Psoas muscle (tissue), 8 donors: ENCODE measurements around the gene CD34. TPM values are rescaled to one million over a fixed set of nuclear protein-coding genes. Genes with fewer than 3 reads are reported as not detected.

Source experiments
- ATAC-seq, 4 donors: fragments of 200-7000 bp; cut with Tn5 transposase; one replicate each; pipeline ENCODE4 v1.9.1; 2020; ENCODE audit warnings: moderate library complexity in 3 of 4, mild to moderate bottlenecking in 2 of 4
- DNase-seq, 2 donors: peaks; one replicate each; pipeline ENCODE4 v3.0.0-alpha.2; 2020
- H3K27ac ChIP-seq: fragments of 200-600 bp; one replicate; pipeline ENCODE4 v1.8.0; 2022
- H3K27me3 ChIP-seq, 3 donors: fragments of 200-600 bp in 1 of 3; one replicate each; pipeline versions ENCODE4 v1.6.1 to v1.8.0; 2013 to 2022; ENCODE audit warnings: low read length in 2 of 3, mild to moderate bottlenecking in 2 of 3, moderate library complexity in 1 of 3; ENCODE audit not compliant: insufficient read depth in 3 of 3
- H3K36me3 ChIP-seq, 2 donors: fragments of 200-600 bp in 1 of 2; one replicate each; pipeline versions ENCODE4 v1.6.1 to v1.8.0; 2013 to 2022; ENCODE audit warnings: low read depth in 1 of 2, mild to moderate bottlenecking in 1 of 2, moderate library complexity in 1 of 2; ENCODE audit not compliant: insufficient read depth in 1 of 2
- H3K4me1 ChIP-seq: fragments of 200-600 bp; one replicate; pipeline ENCODE4 v1.8.0; 2022
- H3K4me3 ChIP-seq: fragments of 200-600 bp; one replicate; pipeline ENCODE4 v1.8.0; 2022; ENCODE audit warnings: mild to moderate bottlenecking
- H3K9me3 ChIP-seq: fragments of 200-600 bp; one replicate; pipeline ENCODE4 v1.8.0; 2022
- WGBS, 3 donors: extraction: QIAGEN DNeasy Blood & Tissue Kit; methylation state at CpG; one replicate each; pipeline versions ENCODE4 v1.1.6 to v1.1.7; 2013; 5-methylcytosine and 5-hydroxymethylcytosine counted together
- intact Hi-C, 2 donors: fragments of 100-400 bp; cut with DNase I; formaldehyde crosslinking; loops; one replicate each; pipeline versions ENCODE4 v1.11.0 to v1.14.2; 2022
- polyA plus RNA-seq, 3 donors: library from polyadenylated mRNA; stranded (reverse); fragments of 200-250 nt; gene quantifications; one replicate each; pipeline ENCODE4 v1.2.3, GENCODE V29; 2013
- total RNA-seq, 4 donors: library from RNA; stranded (reverse); fragmentation: NEBNext Ultra II Directional in 2 of 4; extraction: Animal tissue kit (Norgen Biotek cat#: 25700) in 2 of 4; gene quantifications; one replicate each; pipeline versions ENCODE4 v1.2.1 to v1.2.4, GENCODE V29; 2021 to 2023
- TF ChIP-seq, protein P1 (sequence below): fragments of 200-600 bp; IDR thresholded peaks from one replicate; pipeline ENCODE4 v1.8.0; 2022; ENCODE audit warnings: antibody characterized with exemption
- donor health status: healthy with polysubstance abuse.
- donor health status: DM: no; HTN: no; CAD: no; lungs with moderate emphysema.
- donor health status: Bipolar disorder and iron deficiency.
- donor health status: healthy.
- donor health status: DM: yes; HTN: yes; CAD: no.
- donor health status: DM: no; HTN: no; CAD: no.
- donor health status: DM: no; HTN: no; CAD: no.
- donor health status: DM: yes; HTN: yes; CAD: no.

CD34 gene
- total and polyA plus RNA-seq, 7 donors = 14.4 to 61.1 (median 21.1) TPM

DNA sequence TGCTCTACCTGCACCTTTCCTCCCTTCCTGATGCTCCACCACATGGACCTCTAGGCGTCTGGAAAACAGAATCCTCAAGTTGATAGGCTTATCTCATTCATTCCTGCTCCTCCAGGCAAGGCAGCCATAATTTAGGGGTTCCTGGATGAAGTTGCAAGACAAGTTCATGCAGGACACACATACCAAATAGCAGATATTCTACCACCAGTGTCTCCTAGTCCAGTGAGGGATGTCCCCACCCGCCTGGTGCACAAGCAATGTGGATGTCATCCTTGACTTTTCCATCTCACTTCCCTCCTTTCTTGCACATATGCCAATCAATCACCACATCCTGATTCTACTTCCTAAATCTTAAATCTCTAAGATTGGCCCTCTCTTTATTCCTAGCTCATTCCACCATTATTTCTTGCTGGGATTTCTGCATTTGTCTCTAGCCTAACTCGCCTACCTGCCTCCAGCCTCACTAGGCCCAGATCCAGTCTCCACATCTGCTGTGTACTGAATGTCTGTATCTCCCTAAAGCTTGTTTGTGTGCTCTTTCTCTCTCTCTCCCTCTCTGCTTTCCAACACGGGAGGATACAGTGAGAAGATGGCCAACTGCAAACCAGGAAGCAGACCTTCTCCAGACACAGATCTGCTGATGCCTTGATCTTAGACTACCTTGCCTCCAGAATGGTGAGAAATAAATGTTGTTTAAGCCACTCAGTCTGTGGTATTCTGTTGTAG lies 40.5 kb downstream of the CD34 start:
- ATAC-seq (no peak), DNase-seq (no peak)
- no peaks in the 10 kb centered on the region for H3K9me3 ChIP-seq
- H3K27me3 ChIP-seq = no peaks in the 10 kb centered on the region
- H3K4me1 ChIP-seq = peaks cover 32% of the 10 kb centered on the region
- H3K27ac ChIP-seq = peak overlapping the region; percentile 84
- WGBS, 3 donors = 79 to 88% (median 81%) methylated on average over 4 of the region's 4 CpGs
- intact Hi-C loops = no loop called here
- H3K36me3 ChIP-seq = peaks cover 0 to 3% of the 10 kb centered on the region in 2 donors
- TF ChIP-seq, protein P1, sequence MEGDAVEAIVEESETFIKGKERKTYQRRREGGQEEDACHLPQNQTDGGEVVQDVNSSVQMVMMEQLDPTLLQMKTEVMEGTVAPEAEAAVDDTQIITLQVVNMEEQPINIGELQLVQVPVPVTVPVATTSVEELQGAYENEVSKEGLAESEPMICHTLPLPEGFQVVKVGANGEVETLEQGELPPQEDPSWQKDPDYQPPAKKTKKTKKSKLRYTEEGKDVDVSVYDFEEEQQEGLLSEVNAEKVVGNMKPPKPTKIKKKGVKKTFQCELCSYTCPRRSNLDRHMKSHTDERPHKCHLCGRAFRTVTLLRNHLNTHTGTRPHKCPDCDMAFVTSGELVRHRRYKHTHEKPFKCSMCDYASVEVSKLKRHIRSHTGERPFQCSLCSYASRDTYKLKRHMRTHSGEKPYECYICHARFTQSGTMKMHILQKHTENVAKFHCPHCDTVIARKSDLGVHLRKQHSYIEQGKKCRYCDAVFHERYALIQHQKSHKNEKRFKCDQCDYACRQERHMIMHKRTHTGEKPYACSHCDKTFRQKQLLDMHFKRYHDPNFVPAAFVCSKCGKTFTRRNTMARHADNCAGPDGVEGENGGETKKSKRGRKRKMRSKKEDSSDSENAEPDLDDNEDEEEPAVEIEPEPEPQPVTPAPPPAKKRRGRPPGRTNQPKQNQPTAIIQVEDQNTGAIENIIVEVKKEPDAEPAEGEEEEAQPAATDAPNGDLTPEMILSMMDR = no peak
- no peak overlapping the region for H3K4me3 ChIP-seq

- Histone ChIP-seq H3K27ac (peak overlapping the region; percentile 84), H3K9me3 (no peaks in the 10 kb centered on the region), H3K4me1 (peaks cover 35% of the 10 kb centered on the region), H3K4me3 (no peak overlapping the region), H3K27me3 (no peaks in the 10 kb centered on the region), H3K36me3 (peaks cover 0 to 3% of the 10 kb centered on the region in 2 donors)
- TF ChIP-seq, protein P1 = no peak
- WGBS, 3 donors = 93 to 97% (median 95%) methylated on average over 6 of the region's 6 CpGs
- ATAC-seq (no peak), DNase-seq (no peak)
- intact Hi-C loops = loop anchor here (1.0 to 2.0 kb wide), 2 partner anchors 39 to 42 kb away; no protein-coding TSS in a partner anchor
Observed at GRCh38 chr1:207869859-207870258, 41.1 kb downstream of the CD34 start.

GRCh38 chr1:207868774-207869721 lies 41.9 kb downstream of the CD34 start:
- Histone ChIP-seq H3K36me3 (peaks cover 0 to 3% of the 10 kb centered on the region in 2 donors), H3K4me1 (peaks cover 42% of the 10 kb centered on the region), H3K27ac (peak overlapping the region; percentile 84), H3K9me3 (no peaks in the 10 kb centered on the region), H3K27me3 (no peaks in the 10 kb centered on the region), H3K4me3 (peak overlapping the region; percentile 79)
- TF ChIP-seq, protein P1 = peak; percentile 96
- ATAC-seq (peak; percentile 82 to 85 (median 84)), DNase-seq (peak; percentile 84 to 86)
- intact Hi-C loops = loop anchor here (1.0 to 2.0 kb wide), 2 partner anchors 38 to 41 kb away; no protein-coding TSS in a partner anchor
- 3 to 4% (median 3%) methylated on average over 63 to 87 of the region's 87 CpGs for WGBS, 3 donors

- intact Hi-C loops = loop anchor here in 1 of 2 donors (2.0 kb wide), 1 partner anchor 38 kb away; no protein-coding TSS in a partner anchor
- ATAC-seq (peak; percentile 8 to 47 (median 40)), DNase-seq (peak in 1 of 2 donors; percentile 65)
- H3K27ac ChIP-seq = peak overlapping the region; percentile 84
- peaks cover 49% of the 10 kb centered on the region for H3K4me1 ChIP-seq
- H3K27me3 ChIP-seq = no peaks in the 10 kb centered on the region
- TF ChIP-seq, protein P1 = no peak
- H3K9me3 ChIP-seq = no peaks in the 10 kb centered on the region
- H3K36me3 ChIP-seq = peaks cover 0 to 6% of the 10 kb centered on the region in 2 donors
- WGBS, 3 donors = 0 to 7% (median 1%) methylated on average over 16 to 24 of the region's 24 CpGs
- peak overlapping the region; percentile 79 for H3K4me3 ChIP-seq
Observed at GRCh38 chr1:207868251-207868773, 42.6 kb downstream of the CD34 start.
